PC-3 (cell line): ENCODE measurements around the gene DLGAP4. TPM values are rescaled to one million over a fixed set of nuclear protein-coding genes. Genes with fewer than 3 reads are reported as not detected.

ENCODE experiments used
- ATAC-seq: fragments of 200-7000 bp; cut with Tn5 transposase; 2 replicates; pipeline ENCODE4 v1.9.1; 2020; ENCODE audit warnings: mild to moderate bottlenecking, moderate library complexity
- Bru-seq: library from RNA; stranded (reverse); fragments of 400-500 nt; gene quantifications from one replicate; lab custom pipeline; 2021; lab: Mats Ljungman, UMichigan
- BruChase-seq, 2 experiments: library from RNA; stranded (reverse); fragments of 400-500 nt; gene quantifications; one replicate each; lab custom pipeline; 2021; lab: Mats Ljungman, UMichigan
- BruUV-seq: library from RNA; stranded (reverse); fragments of 400-500 nt; replicated peaks from 2 replicates; lab custom pipeline; 2021; lab: Mats Ljungman, UMichigan
- CTCF ChIA-PET: fragments of 300-600 bp; sonication (Branson Sonifier 250); formaldehyde crosslinking; loops from one replicate; lab custom pipeline; 2022; ENCODE audit warnings: antibody characterized with exemption; lab: Charles Lee
- POLR2A ChIA-PET: fragments of 300-600 bp; sonication (Branson Sonifier 250); formaldehyde crosslinking; loops from one replicate; lab custom pipeline; 2022; ENCODE audit warnings: antibody characterized with exemption; ENCODE audit not compliant: unreplicated experiment; lab: Charles Lee
- DNase-seq: peaks from one replicate; pipeline ENCODE4 v3.0.0-alpha.2; 2015
- H2AFZ ChIP-seq: fragments of 300-600 bp; sonication (generic); 2 replicates; pipeline ENCODE4 v1.6.0; 2016; ENCODE audit warnings: antibody characterized with exemption, low read length
- H3F3A ChIP-seq: fragments of 300-600 bp; sonication (generic); one replicate; pipeline ENCODE4 v1.6.0; 2017; ENCODE audit warnings: antibody characterized with exemption, low read length, control low read depth, mild to moderate bottlenecking; ENCODE audit not compliant: unreplicated experiment
- H3K27ac ChIP-seq: fragments of 300-600 bp; sonication (generic); 2 replicates; pipeline ENCODE4 v1.5.1; 2016; ENCODE audit warnings: mild to moderate bottlenecking, low read length
- H3K27me3 ChIP-seq: fragments of 300-600 bp; sonication (generic); 2 replicates; pipeline ENCODE4 v1.6.1; 2016; ENCODE audit warnings: low read length, mixed read lengths
- H3K36me3 ChIP-seq: fragments of 300-600 bp; sonication (generic); 2 replicates; pipeline ENCODE4 v1.6.1; 2016; ENCODE audit warnings: low read depth, mixed run types, low read length, mixed read lengths
- H3K4me1 ChIP-seq: fragments of 300-600 bp; sonication (generic); 2 replicates; pipeline ENCODE4 v1.5.1; 2016; ENCODE audit warnings: low read length; ENCODE audit not compliant: insufficient read depth
- H3K4me2 ChIP-seq: fragments of 300-600 bp; sonication (generic); 2 replicates; pipeline ENCODE4 v1.6.0; 2016; ENCODE audit warnings: low read length
- H3K4me3 ChIP-seq: fragments of 300-600 bp; sonication (generic); 2 replicates; pipeline ENCODE4 v1.5.1; 2016; ENCODE audit warnings: mild to moderate bottlenecking, low read length, mixed read lengths
- H3K79me2 ChIP-seq: fragments of 300-600 bp; sonication (generic); 2 replicates; pipeline ENCODE4 v1.6.1; 2017; ENCODE audit warnings: low read length, mixed read lengths
- H3K9ac ChIP-seq: fragments of 300-600 bp; sonication (generic); 2 replicates; pipeline ENCODE4 v1.6.0; 2016; ENCODE audit warnings: mild to moderate bottlenecking, low read length
- H3K9me2 ChIP-seq: fragments of 300-600 bp; sonication (generic); replicated peaks from 2 replicates; pipeline ENCODE4 v1.6.1; 2016; ENCODE audit warnings: mixed run types, low read length, mixed read lengths
- H3K9me3 ChIP-seq: fragments of 300-600 bp; sonication (generic); 2 replicates; pipeline ENCODE4 v1.6.1; 2016; ENCODE audit warnings: low read length, mixed read lengths
- H4K20me1 ChIP-seq: fragments of 300-600 bp; sonication (generic); 2 replicates; pipeline ENCODE4 v1.6.1; 2016; ENCODE audit warnings: low read length, mixed read lengths
- EZH2 ChIP-seq: fragments of 300-600 bp; sonication (generic); IDR thresholded peaks from one replicate; pipeline ENCODE4 v1.6.1; 2017; ENCODE audit warnings: antibody characterized with exemption, mild to moderate bottlenecking, low read length; ENCODE audit not compliant: unreplicated experiment
- EZH2phosphoT487 ChIP-seq: fragments of 300-600 bp; sonication (generic); IDR thresholded peaks from 2 replicates; pipeline ENCODE4 v1.6.1; 2018; ENCODE audit warnings: mild to moderate bottlenecking, antibody characterized with exemption, low read length, borderline replicate concordance
- intact Hi-C: fragments of 100-400 bp; cut with micrococcal nuclease; formaldehyde crosslinking; loops from 2 replicates; pipeline ENCODE4 v1.9.0; 2023
- long read RNA-seq: library from polyadenylated mRNA; unstranded; transcript quantifications from one replicate; pipeline ENCODE4 v2.0.0, GENCODE V29; 2021; ENCODE audit not compliant: unreplicated experiment
- total RNA-seq: library from RNA; depleted of rRNA; stranded (reverse); fragments of >200 nt; gene quantifications from 2 replicates; pipeline ENCODE4 v1.2.3, GENCODE V29; 2014; rRNA removed
- TF ChIP-seq, protein P1 (sequence below): fragments of 300-600 bp; sonication (generic); conservative IDR thresholded peaks from 2 replicates; pipeline ENCODE4 v1.5.1; 2017; ENCODE audit warnings: antibody characterized with exemption, low read depth, mild to moderate bottlenecking, low read length

The DLGAP4 gene, protein sequence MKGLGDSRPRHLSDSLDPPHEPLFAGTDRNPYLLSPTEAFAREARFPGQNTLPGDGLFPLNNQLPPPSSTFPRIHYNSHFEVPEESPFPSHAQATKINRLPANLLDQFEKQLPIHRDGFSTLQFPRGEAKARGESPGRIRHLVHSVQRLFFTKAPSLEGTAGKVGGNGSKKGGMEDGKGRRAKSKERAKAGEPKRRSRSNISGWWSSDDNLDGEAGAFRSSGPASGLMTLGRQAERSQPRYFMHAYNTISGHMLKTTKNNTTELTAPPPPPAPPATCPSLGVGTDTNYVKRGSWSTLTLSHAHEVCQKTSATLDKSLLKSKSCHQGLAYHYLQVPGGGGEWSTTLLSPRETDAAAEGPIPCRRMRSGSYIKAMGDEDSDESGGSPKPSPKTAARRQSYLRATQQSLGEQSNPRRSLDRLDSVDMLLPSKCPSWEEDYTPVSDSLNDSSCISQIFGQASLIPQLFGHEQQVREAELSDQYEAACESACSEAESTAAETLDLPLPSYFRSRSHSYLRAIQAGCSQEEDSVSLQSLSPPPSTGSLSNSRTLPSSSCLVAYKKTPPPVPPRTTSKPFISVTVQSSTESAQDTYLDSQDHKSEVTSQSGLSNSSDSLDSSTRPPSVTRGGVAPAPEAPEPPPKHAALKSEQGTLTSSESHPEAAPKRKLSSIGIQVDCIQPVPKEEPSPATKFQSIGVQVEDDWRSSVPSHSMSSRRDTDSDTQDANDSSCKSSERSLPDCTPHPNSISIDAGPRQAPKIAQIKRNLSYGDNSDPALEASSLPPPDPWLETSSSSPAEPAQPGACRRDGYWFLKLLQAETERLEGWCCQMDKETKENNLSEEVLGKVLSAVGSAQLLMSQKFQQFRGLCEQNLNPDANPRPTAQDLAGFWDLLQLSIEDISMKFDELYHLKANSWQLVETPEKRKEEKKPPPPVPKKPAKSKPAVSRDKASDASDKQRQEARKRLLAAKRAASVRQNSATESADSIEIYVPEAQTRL
- total RNA-seq (21.0 and 27.9 TPM in 2 replicates), Bru-seq, nascent RNA (percentile 64 among the genes with signal in this experiment), BruChase-seq, experiment 1, labeled RNA remaining after a 6-hour chase (percentile 74 among the genes with signal in this experiment), BruChase-seq, experiment 2, labeled RNA remaining after a 2-hour chase (percentile 66 among the genes with signal in this experiment)
- long read RNA-seq, transcript DLGAP4-202 (7 exons, 2,392 nt): major isoform, 12 of 93 reads
- long read RNA-seq, partial matches to known transcripts: 21 of 93 reads
- long read RNA-seq, other reads (novel, unspliced or antisense): 56 of 93 reads

DNA sequence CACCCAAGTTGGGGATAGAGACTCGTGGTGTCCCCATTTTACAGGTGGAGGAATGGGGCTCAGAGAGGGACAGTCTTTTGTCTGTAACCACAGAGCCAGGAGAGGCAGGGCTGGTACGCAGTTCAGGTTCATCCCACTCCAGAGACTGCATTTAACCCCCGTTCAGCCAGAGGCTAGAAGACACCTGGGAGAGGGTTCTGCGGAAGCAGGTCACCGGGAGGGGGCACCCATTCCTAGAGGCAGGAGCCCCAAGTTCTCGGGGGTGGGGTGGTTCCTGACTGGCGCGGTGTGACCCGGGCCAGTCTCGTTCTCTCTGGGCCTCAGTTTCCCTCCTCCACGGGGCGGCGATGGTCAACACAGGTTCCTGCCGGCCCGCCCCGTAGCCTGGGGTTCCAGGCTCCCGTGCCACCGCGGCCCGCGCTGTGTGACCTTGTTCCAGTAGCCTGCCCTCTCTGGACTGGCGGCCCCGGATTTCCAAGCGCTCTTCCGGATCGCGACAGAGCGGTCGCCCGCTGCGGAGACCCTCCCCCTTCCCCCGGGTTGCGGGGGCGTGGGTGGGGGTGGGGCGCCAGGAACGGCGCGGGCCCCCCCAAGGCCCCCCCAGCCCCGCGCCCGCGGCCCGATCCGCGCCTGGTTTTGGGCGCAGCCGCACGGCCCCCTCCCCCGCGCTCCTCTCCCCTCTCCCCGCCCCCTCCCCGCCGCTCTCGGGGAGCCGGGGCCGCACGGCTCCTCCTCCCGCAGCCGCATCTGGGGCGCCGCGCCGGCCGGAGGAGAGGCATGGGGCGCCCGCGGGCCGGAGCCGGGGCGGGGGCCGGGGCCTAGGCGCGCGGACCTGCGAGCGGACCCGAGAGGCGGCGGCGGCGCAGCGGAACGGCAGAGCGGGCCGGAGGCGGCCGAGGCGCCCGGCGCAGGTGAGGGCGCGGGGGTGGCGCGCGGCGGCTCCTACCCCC is at the start of gene DLGAP4:
TSS of gene DLGAP4 (plus strand) at position 738 of the 950 bp plus-strand sequence. CDS start 125,379 bp downstream, outside the sequence.
- Histone ChIP-seq H4K20me1 (no peaks in the 10 kb centered on the region), H3K9ac (no peak within 1 kb of the TSS), H3K4me3 (no peak within 1 kb of the TSS), H3K36me3 (no peaks in the 10 kb centered on the region), H3K79me2 (no peaks in the 10 kb centered on the region), H3F3A (no peaks in the 10 kb centered on the region), H3K27ac (no peak within 1 kb of the TSS), H3K9me3 (no peaks in the 10 kb centered on the region), H3K4me1 (no peaks in the 10 kb centered on the region), H3K9me2 (no peaks in the 10 kb centered on the region), H3K4me2 (no peak within 1 kb of the TSS), H2AFZ (no peak within 1 kb of the TSS), H3K27me3 (peaks cover 68% of the 10 kb centered on the region)
- DNase-seq (no peak), ATAC-seq (no peak)
- CTCF ChIA-PET: no interaction called here
- POLR2A ChIA-PET: no interaction called here
- intact Hi-C loops: no loop called here
- BruUV-seq: no TSS peak
- TF ChIP-seq EZH2 (no peak), EZH2phosphoT487 (no peak)
- TF ChIP-seq, protein P1, sequence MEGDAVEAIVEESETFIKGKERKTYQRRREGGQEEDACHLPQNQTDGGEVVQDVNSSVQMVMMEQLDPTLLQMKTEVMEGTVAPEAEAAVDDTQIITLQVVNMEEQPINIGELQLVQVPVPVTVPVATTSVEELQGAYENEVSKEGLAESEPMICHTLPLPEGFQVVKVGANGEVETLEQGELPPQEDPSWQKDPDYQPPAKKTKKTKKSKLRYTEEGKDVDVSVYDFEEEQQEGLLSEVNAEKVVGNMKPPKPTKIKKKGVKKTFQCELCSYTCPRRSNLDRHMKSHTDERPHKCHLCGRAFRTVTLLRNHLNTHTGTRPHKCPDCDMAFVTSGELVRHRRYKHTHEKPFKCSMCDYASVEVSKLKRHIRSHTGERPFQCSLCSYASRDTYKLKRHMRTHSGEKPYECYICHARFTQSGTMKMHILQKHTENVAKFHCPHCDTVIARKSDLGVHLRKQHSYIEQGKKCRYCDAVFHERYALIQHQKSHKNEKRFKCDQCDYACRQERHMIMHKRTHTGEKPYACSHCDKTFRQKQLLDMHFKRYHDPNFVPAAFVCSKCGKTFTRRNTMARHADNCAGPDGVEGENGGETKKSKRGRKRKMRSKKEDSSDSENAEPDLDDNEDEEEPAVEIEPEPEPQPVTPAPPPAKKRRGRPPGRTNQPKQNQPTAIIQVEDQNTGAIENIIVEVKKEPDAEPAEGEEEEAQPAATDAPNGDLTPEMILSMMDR: no peak

DNA sequence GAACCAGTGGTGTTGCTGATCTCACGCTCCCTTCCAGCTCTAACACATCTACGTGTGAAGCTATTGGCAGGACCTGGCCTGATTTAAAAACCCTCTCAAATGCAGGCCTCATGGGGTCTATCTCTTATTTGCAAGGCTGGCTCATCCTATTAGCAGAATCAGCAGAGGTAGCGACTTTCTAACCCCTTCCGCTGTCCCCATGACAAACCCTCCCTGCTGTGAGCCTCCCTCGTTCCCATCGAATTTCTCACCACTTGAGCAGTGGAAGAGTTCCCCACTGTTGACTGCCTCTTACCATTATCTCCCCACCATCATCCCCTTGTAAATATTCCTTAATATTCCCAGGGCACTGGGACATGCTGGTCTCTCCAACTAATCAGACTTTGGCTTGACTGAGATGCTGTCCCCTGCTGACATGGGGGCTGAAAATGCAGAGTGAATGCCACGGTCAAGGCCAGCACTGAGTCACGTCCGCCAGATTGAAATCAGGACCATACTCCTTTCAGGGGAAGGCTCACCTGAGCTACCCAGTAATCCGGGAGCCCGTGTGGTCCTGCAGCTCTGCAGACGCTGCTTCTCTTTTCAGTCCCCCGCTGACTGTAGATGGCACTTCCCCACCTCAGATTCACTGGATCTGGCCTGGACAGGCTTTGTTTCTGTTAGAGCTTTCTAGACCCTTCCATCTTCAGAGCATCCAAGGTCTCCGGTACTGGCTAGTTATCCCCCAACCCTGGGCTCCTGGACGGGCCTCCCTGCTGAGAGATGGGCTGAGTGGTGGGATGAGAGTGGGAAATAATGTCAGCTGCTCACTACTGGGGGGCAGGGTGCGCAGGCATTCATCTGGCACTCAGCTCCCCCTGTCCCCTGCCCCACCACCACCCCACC is 46.7 kb upstream of the DLGAP4 start:
- H3K27me3 ChIP-seq: no peaks in the 10 kb centered on the region
- H3F3A ChIP-seq: no peaks in the 10 kb centered on the region
- no peaks in the 10 kb centered on the region for H4K20me1 ChIP-seq
- TF ChIP-seq EZH2 (no peak), EZH2phosphoT487 (no peak)
- TF ChIP-seq, protein P1: no peak
- H3K36me3 ChIP-seq: peaks cover 22% of the 10 kb centered on the region
- H3K9ac ChIP-seq: no peak overlapping the region
- no peak for ATAC-seq
- intact Hi-C loops: no loop called here
- H3K9me2 ChIP-seq: no peaks in the 10 kb centered on the region
- H3K4me2 ChIP-seq: no peak overlapping the region
- H3K79me2 ChIP-seq: no peaks in the 10 kb centered on the region
- no peaks in the 10 kb centered on the region for H3K9me3 ChIP-seq
- no peak overlapping the region for H3K4me3 ChIP-seq
- ChIA-PET POLR2A (no interaction called here), CTCF (no interaction called here)
- no peak overlapping the region for H2AFZ ChIP-seq
- H3K4me1 ChIP-seq: no peaks in the 10 kb centered on the region
- BruUV-seq: TSS peak; percentile 6
- no peak overlapping the region for H3K27ac ChIP-seq
- no peak for DNase-seq
